Measurements from ENCODE around the gene CLIC1. TPM values are rescaled to one million over a fixed set of nuclear protein-coding genes. Genes with fewer than 3 reads are reported as not detected.

CLIC1 gene
- total and polyA plus RNA-seq, 7 donors = 20.6 to 85.9 (median 37.5) TPM

GRCh38 chr6:31730631-31731086 lies 5.7 kb downstream of the CLIC1 start:
- peaks cover 18% of the 10 kb centered on the region for H3K4me1 ChIP-seq
- no peak for TF ChIP-seq CTCF (IDR thresholded peaks at IDR 0.05)

GRCh38 chr6:31729979-31730630 lies 6.2 kb downstream of the CLIC1 start:
- TF ChIP-seq CTCF (IDR thresholded peaks at IDR 0.05) = no peak
- Histone ChIP-seq H3K4me1 (peaks cover 18% of the 10 kb centered on the region), H3K27ac (peak overlapping the region; percentile 73), H3K9me3 (no peaks in the 10 kb centered on the region), H3K27me3 (ENCODE audit: insufficient read depth in 3 of 3, low read length in 2 of 3) (peaks cover 0 to 11% (median 0%) of the 10 kb centered on the region in 3 donors), H3K36me3 (ENCODE audit: insufficient read depth in 1 of 2, low read depth in 1 of 2) (peaks cover 0 to 51% of the 10 kb centered on the region in 2 donors), H3K4me3 (peak overlapping the region; percentile 72)
- ATAC-seq (peak; percentile 76 to 87 (median 78)), DNase-seq (peak; percentile 89 to 94)
- WGBS, 3 donors = 4 to 5% (median 4%) methylated on average over 43 to 46 of the region's 46 CpGs
- intact Hi-C loops (cut with DNase I) = no loop called here

More at GRCh38 chr6:31730631-31731086, 5.7 kb downstream of the CLIC1 start:
- ATAC-seq (no peak), DNase-seq (no peak)
- H3K4me3 ChIP-seq = peak overlapping the region; percentile 72
- H3K9me3 ChIP-seq = no peaks in the 10 kb centered on the region
- H3K27me3 ChIP-seq (ENCODE audit: insufficient read depth in 3 of 3, low read length in 2 of 3) = peaks cover 0 to 11% (median 0%) of the 10 kb centered on the region in 3 donors
- H3K27ac ChIP-seq = peak overlapping the region; percentile 16
- H3K36me3 ChIP-seq (ENCODE audit: insufficient read depth in 1 of 2, low read depth in 1 of 2) = peaks cover 0 to 51% of the 10 kb centered on the region in 2 donors
- 85 to 93% (median 88%) methylated on average over 11 of the region's 11 CpGs for WGBS, 3 donors
- intact Hi-C loops (cut with DNase I) = no loop called here

GRCh38 chr6:31729515-31729978 lies 6.8 kb downstream of the CLIC1 start:
- H3K36me3 ChIP-seq (ENCODE audit: insufficient read depth in 1 of 2, low read depth in 1 of 2) = peaks cover 0 to 51% of the 10 kb centered on the region in 2 donors
- TF ChIP-seq CTCF (IDR thresholded peaks at IDR 0.05) = no peak
- peaks cover 14% of the 10 kb centered on the region for H3K4me1 ChIP-seq
- DNase-seq (peak; percentile 89 to 94), ATAC-seq (peak; percentile 70 to 85 (median 75))
- no peaks in the 10 kb centered on the region for H3K9me3 ChIP-seq
- peak overlapping the region; percentile 72 for H3K4me3 ChIP-seq
- H3K27ac ChIP-seq = peak overlapping the region; percentile 73
- intact Hi-C loops (cut with DNase I) = no loop called here
- H3K27me3 ChIP-seq (ENCODE audit: insufficient read depth in 3 of 3, low read length in 2 of 3) = peaks cover 0 to 6% (median 0%) of the 10 kb centered on the region in 3 donors
- WGBS, 3 donors = 0 to 1% (median 1%) methylated on average over 25 to 29 of the region's 29 CpGs

GRCh38 chr6:31728767-31729514 lies 7.4 kb downstream of the CLIC1 start, which contains the start of gene DDAH2:
DDAH2 (minus strand) TSS chr6:31729299; CDS start chr6:31729161, 138 bp downstream.
- intact Hi-C loops (cut with DNase I) = no loop called here
- no peaks in the 10 kb centered on the region for H3K9me3 ChIP-seq
- ATAC-seq (peak; percentile 29 to 50 (median 44)), DNase-seq (peak in 1 of 2 donors; percentile 66)
- WGBS, 3 donors = 15 to 28% (median 22%) methylated on average over 36 of the region's 36 CpGs
- H3K4me1 ChIP-seq = peaks cover 11% of the 10 kb centered on the region
- peaks cover 0 to 50% of the 10 kb centered on the region in 2 donors for H3K36me3 ChIP-seq (ENCODE audit: insufficient read depth in 1 of 2, low read depth in 1 of 2)
- H3K27me3 ChIP-seq (ENCODE audit: insufficient read depth in 3 of 3, low read length in 2 of 3) = peaks cover 0 to under 1% (median 0%) of the 10 kb centered on the region in 3 donors
- H3K27ac ChIP-seq = peak within 1 kb of the TSS; percentile 73
- peak within 1 kb of the TSS; percentile 72 for H3K4me3 ChIP-seq
- peak; percentile 30 for TF ChIP-seq CTCF (IDR thresholded peaks at IDR 0.05)
